ENCODE results near the gene LPIN3. TPM values are rescaled to one million over a fixed set of nuclear protein-coding genes. Genes with fewer than 3 reads are reported as not detected.

Gene LPIN3
- total RNA-seq, 1 donor from 2014 or later: 0.77 TPM

DNA sequence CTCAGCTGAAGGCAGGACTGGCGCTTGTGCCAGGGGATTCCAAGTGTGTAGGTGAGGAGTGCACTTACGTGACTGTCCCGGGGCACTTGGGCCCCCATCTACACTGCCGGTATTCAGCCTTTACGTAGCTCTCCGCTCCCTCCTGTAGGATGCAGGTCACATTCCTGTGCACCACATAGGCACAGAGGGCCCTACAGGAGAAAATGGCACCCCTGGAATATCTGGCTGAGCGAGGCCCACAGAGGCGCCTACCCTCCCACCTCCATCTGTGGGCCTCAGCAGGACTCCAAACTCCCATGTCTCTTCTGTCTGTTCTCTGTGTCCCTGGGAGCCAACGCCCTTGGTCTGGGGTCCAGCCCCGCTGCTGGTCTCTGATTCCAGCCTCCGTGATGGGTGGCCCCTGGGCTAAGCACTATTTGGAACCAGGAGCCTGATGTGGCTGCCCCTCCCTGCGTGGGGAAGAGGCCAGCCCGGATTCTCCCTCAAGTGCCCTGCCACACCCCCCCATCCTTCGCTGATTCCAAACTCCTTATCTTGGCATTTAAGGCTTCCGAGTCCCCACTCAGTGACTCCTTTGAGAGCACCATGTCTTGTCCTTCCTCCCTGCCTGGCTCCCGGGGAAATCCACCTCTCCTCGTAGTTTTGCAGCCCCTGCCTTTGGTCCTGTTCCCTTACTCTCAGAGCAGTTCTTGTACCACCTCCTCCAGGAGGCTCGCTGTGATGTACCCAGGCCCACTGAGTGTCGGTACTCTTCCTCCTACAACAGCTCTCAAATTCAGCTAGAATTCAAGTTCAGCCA lies 24.5 kb downstream of the LPIN3 start:
- DNase-seq (ENCODE audit: low read depth in 2 of 2): no peak

DNA sequence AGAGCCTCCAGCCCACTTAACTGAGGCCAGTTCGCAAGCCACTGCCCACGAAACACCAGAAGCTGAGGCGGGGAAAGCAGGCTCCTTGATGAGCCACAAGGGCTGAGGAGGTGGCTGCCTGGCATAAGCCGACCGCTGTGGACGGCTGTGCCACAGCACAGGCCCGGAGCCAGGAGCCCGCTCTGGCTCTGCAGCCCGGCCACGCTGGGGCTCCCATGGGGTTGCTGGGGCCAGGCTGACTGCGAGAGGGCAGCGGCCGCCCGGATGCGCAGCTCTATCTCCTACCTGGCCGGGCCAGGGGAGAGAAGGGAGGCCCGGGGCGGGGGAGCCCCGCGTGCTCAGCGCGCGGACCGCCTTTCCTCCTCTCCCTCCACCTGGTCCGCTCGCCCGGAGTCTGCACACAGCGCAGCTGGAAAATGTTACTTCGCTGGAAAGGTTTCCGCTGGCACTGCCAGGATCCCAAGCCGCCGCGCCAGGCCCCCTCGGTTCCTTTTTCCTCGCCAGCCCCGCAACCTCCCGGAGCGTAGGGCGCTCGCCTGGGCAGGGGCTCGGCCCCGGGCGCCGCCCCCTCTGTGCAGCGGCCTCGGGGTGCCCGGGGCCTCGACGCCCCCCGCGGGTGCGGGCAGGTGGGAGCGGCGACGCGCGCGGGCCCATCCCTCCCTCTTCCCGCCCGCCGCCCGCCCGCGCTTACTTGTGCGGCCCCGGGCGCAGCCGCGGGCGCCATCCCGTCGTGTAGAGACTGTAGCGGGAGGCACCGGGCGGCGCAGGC lies 25.3 kb downstream of the LPIN3 start:
- peak in 1 of 2 donors; percentile 4 for DNase-seq (ENCODE audit: low read depth in 2 of 2)

DNA sequence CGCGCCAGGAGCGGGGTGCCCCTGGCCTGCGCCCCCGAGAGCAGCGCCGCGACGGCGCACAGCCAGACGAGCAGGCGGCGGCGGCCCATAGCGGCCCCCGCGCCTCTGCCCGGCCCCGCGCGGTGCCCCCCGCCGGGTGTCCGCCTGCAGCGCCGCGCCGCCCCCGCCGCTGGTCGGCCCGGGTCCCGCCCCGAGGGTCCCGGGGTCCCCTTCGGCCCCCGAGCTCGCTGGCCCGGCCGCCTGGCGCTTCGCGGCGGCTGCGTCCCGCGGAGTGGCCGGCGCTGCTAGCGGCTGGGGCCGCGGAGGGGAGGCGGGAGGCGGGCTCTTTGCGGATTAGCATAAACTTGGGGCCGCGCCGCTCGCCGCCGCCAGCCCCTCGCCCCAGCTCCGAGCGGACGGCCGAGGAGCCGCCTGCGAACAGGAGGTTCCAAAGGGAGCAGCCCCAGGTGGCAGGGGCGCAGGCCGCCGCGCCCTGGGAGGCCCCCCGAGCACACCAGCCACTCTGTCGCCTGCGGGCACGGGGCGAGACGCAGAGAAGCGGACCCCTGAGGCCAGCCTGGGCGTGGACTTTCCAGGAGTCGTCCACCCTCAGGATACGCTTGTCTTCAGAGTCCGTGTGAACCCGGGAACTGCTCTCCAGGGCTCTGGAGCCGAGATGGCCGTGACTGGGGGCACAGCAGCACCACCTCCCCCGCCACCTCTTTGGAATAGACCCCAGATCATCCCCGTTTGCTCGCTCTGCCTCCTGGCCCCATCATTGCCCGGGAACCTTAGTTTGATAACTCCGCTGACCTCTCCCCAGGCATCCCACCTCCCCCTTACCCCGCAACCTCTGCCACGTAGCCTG lies 26.1 kb downstream of the LPIN3 start, which contains the start of gene EMILIN3:
EMILIN3 (minus strand) TSS at position 273 of the 847 bp plus-strand sequence; CDS start at position 89, 184 bp downstream.
- DNase-seq (ENCODE audit: low read depth in 2 of 2): no peak

DNA sequence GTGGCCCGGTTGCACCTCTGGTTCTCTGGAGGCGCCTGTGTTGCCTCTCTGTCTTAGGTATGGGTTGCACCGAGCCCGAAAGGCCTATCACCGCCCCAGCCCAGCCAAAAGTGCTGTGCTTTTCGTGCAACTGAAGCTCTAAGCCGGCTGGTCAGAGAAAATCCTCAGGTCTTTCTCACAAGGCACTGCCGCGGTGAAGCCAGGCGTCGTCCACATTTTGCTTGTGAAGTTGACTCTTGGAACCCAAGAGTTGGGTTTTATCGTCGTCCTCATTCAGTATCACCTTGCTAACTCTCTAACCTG lies 26.7 kb downstream of the LPIN3 start:
- DNase-seq (ENCODE audit: low read depth in 2 of 2): no peak

DNA sequence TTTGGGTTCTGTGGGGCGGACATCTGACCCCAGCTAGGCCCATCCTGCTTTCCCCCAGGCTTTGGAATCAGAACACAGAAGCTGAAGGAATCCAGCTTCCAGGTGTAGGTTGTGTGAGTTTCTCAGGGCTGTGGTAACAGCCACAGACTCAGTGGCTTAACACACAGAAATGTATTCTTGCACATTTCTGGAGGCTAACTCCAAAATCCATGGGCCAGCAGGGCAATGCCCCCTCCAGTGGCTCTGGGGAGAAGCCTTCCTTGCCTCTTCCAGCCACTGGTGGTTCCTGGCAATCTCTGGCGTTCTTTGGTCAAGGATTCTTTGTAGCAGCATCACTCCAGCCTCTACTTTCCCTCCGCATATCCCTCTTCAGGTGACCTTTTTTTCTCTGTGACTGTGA lies 27.3 kb downstream of the LPIN3 start:
- no peak for DNase-seq (ENCODE audit: low read depth in 2 of 2)

DNA sequence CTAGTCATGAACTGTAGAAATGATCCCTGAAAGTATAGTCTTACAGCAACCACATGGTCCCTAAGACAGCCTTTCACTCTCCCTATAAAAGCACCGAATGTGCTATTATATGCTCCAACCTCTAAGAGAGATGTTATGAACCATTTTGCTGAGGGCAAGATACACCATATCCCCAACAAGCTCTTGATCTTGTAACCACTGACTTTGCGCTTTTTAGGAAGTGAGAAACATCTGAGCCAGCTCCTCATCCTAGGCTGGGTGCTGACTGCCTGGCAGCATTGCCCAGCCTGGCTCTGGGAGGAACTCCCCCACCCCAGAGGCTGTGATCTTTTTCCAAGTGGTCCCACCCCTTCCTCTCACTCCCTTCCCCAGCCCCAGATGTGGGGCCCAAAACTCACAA lies 29.1 kb downstream of the LPIN3 start:
- no peak for DNase-seq (ENCODE audit: low read depth in 2 of 2)

DNA sequence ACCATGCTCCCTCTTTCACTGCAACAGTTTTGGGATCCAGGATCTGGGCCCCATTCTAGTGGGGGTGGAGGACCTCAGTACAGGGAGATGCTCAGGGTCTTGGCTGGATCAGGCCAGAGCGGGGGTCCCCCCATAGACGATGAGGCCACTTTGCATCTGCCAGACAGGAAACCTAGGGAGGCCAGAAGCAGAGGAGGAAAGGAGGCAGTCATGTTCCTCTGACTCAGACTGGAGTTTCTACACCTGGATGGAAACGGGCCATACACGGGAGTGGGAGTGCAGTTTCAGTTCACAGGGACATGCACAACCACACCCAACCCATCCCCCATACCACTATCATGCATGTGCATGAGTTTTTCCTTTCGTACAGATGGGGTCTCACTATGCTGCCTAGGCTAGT lies 29.6 kb downstream of the LPIN3 start:
- DNase-seq (ENCODE audit: low read depth in 2 of 2): no peak

DNA sequence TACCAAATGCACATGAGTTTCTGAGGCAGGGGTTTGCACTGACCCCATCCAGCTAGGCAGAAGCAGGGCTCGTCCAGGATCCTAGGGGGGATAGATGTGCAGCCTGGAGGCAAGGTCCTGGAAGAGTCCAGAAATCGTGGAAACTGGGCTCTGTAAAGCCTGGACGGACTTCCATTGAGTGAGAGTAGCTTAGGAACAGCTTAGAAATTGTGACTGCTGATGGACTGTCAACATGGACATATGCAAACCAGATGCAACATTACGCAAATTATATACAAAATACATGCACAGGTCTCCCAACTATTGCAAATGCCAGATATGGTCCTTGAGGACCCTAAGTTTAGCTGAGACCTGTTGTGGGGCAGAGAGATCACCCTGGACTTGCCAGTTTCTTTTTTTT lies 30.8 kb downstream of the LPIN3 start:
- DNase-seq (ENCODE audit: low read depth in 2 of 2): no peak

DNA sequence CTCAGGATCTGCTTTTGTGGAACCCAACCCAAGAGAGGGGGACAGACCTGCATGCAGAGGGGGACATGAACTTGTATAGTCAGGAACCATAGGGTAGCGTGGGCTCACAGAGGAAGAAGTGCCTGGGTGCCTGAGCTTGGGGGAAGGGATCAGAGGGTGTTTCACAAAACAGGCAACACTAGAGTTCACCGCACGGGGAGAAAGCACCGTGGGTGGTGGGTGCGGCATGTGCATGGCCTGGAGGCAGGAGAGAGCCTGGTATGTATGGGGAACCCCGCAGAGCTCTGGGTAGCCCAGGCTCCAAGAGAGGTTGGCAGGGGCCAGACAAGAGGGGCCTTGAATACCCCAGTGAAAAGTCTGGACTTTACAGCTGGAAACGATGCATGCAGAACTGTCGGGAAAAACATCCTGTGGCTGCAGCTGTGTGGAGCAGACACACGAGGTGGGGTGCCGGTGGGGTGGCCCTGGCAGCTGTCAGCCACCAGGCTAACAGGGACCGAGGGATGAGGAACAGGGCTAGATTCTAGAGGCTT lies 32.7 kb downstream of the LPIN3 start:
- no peak for DNase-seq (ENCODE audit: low read depth in 2 of 2)

DNA sequence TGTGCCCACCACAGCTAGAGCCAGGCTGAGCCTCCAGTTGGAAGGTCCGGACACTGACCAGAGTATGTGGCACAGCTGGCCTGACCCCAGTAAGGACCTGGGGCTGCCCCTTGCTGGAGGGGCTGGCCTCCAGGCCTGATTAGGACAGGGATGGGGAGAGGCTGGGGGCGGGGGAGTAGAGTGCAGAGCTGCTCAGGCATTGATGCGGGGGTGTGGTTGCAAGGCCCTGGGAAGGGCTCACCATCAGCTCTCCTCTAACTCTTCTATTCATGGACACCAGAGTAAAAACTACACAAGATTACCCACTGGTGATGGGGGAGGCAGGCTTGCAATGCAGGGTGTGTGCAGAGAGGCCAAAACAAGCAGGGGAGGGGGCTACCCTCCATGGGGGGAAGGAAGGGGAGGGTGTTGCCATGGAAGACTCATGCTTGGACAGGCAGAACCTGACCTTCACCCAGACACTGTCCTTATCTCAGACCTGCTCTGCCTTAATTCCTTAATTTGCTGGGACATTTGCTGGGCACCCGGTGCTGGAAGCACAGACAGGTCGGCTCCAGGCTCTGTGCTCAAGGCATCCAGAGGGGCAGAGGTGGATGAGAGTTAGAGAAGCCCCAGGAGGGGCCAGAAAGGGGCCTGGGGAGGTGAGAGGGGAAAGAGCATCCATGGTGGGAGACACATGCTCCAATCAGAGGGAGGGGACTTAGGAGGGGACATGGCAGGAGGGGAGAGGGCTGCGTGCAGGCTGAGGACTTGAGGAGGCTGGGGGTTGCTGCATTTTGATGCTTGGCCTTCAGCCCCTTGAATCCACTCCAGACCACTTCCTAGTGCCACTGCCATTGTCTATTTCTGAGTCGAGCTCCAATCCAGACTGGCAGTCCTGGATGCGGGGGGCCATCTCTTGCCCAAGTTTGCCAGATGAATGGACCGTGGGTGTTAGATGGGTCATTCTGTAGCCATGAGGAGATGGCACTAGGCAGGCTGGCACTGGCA lies 33.6 kb downstream of the LPIN3 start:
- DNase-seq (ENCODE audit: low read depth in 2 of 2): no peak

DNA sequence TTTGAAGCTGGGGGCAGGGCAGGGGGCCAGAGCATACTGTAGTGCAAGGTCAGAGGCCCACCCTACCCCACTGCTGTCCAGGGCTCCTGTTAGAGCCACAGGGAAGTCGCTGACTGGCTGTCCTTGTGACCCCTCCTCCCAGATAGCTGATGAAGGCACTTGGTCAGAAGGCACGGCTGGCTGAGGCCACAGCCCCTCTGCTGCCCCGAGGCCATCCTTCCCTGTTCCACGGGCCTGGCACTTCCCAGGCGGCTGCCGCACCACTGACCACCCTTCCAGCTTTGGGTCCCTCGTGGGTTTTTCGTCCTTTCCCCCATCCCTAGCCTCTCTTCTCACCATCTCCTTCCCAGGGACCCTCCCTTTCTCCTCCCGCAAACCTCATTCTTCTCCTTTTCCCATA lies 35.2 kb downstream of the LPIN3 start:
- no peak for DNase-seq (ENCODE audit: low read depth in 2 of 2)

DNA sequence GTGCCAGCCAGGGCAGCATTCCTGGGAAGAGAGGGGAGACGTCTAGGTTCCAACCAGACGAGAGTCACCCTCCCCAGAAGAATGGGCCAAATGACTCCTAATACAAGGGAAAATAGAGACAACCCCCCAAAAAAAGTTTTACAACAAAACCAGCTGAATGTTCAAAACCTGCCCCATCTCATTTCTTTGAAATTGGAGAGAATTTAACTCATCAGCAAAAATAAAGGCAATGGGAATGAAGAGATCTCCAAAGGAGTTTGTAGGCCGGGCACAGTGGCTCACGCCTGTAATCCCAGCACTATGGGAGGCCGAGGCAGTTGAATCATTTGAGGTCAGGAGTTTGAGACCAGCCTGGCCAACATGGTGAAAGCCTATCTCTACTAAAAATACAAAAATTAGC lies 35.7 kb downstream of the LPIN3 start:
- DNase-seq (ENCODE audit: low read depth in 2 of 2): no peak

DNA sequence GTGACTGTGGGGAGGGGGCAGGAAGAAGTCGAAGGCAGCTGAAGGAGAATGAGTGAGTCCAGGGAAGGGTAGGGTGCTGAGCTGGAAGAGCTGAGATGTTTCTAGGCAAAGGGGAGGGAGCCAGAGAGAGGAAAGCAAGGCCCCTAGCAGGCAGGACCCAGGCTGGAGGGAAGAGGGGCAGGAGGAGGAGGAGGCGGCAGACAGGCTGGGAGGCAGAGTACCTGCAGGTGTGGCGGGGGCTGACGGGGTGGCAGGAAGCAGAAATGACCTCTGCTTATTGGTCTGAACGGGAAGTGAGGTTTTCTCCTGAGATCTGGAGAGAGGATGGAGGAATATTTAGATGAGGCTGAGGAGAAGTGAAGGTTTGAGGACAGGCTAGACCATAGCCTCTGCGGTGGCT lies 36.7 kb downstream of the LPIN3 start:
- DNase-seq (ENCODE audit: low read depth in 2 of 2): no peak

DNA sequence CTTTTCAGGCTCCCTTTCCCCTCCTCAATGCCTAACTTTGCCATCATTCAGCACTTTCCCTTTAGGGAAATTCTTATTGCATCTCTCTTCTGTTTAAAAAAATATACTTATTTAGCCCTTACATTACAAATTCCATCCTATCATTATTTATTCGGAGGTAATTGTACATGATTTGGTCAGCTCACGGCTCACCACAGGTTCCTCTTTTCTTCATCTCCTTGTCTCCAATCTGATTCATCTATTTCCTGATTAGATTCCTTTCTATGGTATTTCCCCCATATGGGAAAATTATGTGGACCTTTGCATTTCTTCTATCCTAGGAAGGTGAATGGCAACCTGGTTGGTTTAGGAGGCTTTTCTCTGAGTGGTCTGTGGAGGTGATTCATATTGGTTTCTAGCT lies 38.9 kb downstream of the LPIN3 start:
- DNase-seq (ENCODE audit: low read depth in 2 of 2): no peak

DNA sequence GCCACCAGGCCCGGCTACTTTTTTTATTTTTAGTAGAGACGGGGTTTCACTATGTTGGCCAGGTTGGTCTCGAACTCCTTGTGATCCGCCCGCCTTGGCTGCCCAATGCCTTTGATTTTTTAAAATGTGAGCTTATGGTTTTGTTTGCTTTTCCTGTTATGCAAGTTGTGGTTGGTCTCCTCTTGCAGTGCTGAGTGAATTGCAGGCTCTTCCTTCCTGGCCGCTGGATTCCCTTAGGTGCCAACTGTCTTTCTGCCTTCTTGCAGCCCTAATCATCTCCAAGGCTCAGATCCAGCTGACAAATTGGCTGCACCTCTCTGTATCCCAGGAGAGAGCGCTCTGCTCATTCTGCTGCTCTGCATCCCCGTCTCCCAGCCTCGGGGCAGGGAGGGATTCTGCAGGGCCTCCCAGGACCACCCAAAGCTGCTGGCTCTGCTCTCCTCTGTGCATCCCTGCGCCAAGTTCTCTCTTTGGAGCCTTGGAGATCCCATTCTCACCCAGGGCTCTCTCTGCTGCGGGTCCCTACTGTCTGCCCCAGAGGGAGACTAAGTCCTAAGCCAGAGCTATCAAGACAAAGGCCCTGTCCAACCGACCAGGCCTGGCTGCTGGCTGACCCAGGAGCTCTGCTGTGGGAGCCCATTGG lies 40.1 kb downstream of the LPIN3 start:
- no peak for DNase-seq (ENCODE audit: low read depth in 2 of 2)

DNA sequence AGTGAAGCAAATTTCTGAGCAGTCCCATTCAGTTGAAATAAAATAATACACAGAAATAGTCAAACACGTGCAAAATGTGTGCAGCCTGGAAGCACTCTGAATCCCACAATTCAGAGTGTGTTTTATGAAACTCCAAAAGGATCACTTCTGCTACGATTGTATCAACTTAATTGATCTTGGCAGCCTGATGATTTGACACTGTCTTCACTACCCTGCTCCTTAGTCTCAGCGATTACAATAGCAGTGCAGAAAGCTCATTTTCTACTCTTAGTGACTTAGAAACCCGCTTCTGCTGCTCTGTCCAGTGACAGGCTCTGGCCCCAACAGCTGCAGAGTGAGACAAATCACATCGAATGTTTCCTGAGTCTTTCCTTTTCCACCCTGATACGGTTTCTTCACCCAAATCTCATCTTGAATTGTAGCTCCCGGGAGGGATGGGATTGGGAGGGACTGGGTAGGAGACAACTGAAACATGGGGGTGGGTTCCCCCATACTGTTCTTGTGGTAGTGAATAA lies 42.2 kb downstream of the LPIN3 start:
- no peak for DNase-seq (ENCODE audit: low read depth in 2 of 2)

DNA sequence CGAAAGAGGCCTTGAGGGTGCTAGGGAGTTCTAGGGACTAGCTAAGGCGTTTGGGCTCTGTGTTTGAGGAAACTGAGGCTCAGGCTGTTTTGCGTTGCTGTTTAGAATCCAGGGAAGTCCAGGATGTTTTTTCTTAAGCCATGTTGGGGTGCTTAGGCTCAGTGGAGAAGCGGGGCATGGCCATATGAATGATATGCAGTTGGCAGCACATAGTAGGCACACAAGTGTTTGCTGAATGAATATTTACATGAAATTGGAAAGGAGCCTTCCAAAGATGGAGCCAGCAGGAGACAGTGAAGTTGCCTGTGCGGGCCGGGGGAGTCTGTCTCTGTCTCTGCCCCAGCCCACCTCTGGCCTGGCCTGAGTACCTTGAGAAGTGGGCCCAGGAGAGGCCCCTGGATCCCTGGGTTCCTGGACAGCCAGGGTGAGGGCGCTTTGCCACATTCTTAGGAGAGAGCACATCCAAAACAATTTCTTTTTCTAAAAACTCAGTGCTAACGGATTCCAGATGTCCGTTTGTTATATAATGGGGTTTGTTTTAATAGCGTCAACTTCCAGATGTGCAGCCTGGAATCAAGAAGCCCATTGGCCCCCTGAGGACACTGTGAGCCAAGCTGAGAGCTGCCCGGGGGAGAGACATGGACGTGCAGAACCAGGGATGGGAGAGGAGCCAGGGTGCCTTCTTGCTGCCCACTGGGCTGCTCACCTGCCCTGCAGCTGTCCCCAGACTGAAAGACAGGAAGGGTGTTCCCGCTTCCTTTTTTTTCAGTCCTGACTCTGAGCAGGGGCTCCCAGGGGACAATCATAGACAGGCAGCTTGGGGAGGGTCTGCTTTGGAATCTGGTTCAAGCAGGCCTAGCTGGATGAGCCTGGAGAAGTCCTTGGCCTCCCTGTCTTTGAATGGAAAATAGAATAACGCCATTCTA lies 46.1 kb downstream of the LPIN3 start:
- DNase-seq (ENCODE audit: low read depth in 2 of 2): no peak

DNA sequence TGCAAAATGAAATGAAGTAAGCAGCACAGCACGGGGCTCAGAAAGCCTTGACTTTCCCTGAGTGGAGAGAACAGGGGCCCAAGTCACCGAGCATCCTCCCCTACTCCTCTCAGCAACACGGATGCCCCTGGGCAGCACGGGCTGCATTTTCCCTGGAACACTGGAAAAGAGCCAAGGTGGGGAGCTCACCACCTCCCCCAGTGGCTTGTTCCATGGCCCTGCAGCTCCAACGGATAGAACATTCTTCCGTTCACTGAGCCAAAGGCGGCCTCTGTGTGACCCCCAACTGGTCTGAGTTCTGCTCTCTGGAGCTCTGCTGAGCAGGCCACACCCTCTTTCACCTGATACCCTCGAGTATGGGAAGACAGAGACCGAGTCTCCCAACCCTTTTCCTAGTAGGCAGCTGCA lies 46.8 kb downstream of the LPIN3 start:
- peak; percentile 16 to 31 for DNase-seq (ENCODE audit: low read depth in 2 of 2)

DNA sequence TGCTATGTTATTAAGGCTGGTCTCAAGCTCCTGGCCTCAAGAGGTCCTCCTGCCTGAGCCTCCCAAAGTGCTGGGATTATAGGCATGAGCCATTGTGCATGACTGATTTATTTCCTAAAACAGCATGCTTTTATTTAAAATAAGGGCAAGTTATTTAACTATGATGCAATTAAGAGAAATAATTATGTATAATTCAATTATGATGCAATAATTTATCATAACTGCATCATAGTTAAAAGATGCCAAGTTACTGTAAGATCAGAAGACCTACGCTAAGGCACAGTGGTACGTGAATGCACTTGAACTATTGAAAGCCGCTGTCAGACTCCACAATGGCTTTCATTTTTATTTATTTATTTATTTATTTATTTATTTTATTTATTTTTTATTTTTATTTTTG lies 50.3 kb downstream of the LPIN3 start:
- no peak for DNase-seq (ENCODE audit: low read depth in 2 of 2)

Measured in dermis microvascular lymphatic vessel endothelial cell (primary cell).